PC-9 (cell line): ENCODE results near the gene SPATS2L.

Experiments used
- EZH2 ChIP-seq: fragments of 200-600 bp; sonication (generic); IDR thresholded peaks from 2 replicates; pipeline ENCODE4 v1.8.0; 2017; ENCODE audit warnings: antibody characterized with exemption, low read depth
- TF ChIP-seq, protein P1 (sequence below): fragments of 200-600 bp; sonication (generic); conservative IDR thresholded peaks from 2 replicates; pipeline ENCODE4 v1.6.1; 2017; ENCODE audit warnings: mixed run types, antibody characterized with exemption, mild to moderate bottlenecking, moderate library complexity

DNA sequence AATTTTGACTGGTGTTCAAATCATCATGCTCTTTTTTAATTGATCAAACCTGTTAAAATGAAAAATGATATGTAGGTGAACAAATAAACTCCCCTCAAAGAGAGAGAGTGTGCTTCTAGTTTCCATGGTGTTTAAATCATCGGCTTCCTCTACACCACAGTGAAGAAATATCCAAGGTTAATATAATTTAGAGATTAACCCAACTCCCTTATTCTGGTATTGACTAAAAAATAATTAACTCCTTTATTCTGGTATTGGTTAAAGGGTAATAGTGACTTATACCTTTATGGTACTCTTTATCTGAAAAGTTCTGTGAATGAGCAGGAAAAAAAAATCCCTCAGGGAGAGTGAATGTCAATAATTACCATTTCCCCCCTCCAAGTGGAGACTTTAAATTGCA is 93.1 kb downstream of the SPATS2L start:
- TF ChIP-seq, protein P1, sequence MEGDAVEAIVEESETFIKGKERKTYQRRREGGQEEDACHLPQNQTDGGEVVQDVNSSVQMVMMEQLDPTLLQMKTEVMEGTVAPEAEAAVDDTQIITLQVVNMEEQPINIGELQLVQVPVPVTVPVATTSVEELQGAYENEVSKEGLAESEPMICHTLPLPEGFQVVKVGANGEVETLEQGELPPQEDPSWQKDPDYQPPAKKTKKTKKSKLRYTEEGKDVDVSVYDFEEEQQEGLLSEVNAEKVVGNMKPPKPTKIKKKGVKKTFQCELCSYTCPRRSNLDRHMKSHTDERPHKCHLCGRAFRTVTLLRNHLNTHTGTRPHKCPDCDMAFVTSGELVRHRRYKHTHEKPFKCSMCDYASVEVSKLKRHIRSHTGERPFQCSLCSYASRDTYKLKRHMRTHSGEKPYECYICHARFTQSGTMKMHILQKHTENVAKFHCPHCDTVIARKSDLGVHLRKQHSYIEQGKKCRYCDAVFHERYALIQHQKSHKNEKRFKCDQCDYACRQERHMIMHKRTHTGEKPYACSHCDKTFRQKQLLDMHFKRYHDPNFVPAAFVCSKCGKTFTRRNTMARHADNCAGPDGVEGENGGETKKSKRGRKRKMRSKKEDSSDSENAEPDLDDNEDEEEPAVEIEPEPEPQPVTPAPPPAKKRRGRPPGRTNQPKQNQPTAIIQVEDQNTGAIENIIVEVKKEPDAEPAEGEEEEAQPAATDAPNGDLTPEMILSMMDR = no peak
- no peak for TF ChIP-seq EZH2
